Measurements from ENCODE around the gene CLEC1A.

GRCh38 chr12:10082117-10082874 is 16.5 kb downstream of the CLEC1A start:
- TF ChIP-seq CTCF (IDR thresholded peaks at IDR 0.05; ENCODE audit: insufficient read depth, low read length) (no peak), GABPA (IDR thresholded peaks at IDR 0.05; ENCODE audit: low read depth) (no peak), REST (IDR thresholded peaks at IDR 0.05; ENCODE audit: insufficient replicate concordance, low read depth) (no peak)

Measured in HL-60 (cell line).